PC-9 (cell line): ENCODE results near the gene KRT33B. TPM values are rescaled to one million over a fixed set of nuclear protein-coding genes. Genes with fewer than 3 reads are reported as not detected.

Experiments
- BruUV-seq: library from RNA; stranded (reverse); fragments of 400-500 nt; replicated peaks from 2 replicates; lab custom pipeline; 2021; lab: Mats Ljungman, UMichigan
- CTCF ChIA-PET: fragments of 300-600 bp; sonication (Branson Sonifier 250); formaldehyde crosslinking; loops from one replicate; lab custom pipeline; 2022; ENCODE audit warnings: antibody characterized with exemption; lab: Charles Lee
- POLR2A ChIA-PET: fragments of 300-600 bp; sonication (Branson Sonifier 250); formaldehyde crosslinking; loops from one replicate; lab custom pipeline; 2022; ENCODE audit warnings: antibody characterized with exemption; ENCODE audit not compliant: unreplicated experiment; lab: Charles Lee
- DNase-seq, 2 experiments: peaks; one replicate each; pipeline versions ENCODE4 v3.0.0 to v3.0.0-alpha.2; 2015 to 2022; ENCODE audit warnings: mixed read lengths in 1 of 2
- H2AFZ ChIP-seq: fragments of 200-600 bp; sonication (generic); 2 replicates; pipeline ENCODE4 v1.8.1; 2017; ENCODE audit warnings: antibody characterized with exemption
- H3F3A ChIP-seq: fragments of 200-600 bp; sonication (generic); 2 replicates; pipeline ENCODE4 v1.8.1; 2017; ENCODE audit warnings: antibody characterized with exemption, mild to moderate bottlenecking, low read depth; ENCODE audit not compliant: insufficient read depth
- H3K27ac ChIP-seq: fragments of 200-600 bp; sonication (generic); 2 replicates; pipeline ENCODE4 v1.6.1; 2016; ENCODE audit warnings: mixed run types
- H3K27me3 ChIP-seq: fragments of 200-600 bp; sonication (generic); 2 replicates; pipeline ENCODE4 v1.6.1; 2016; ENCODE audit warnings: low read depth, mixed run types; ENCODE audit not compliant: insufficient read depth
- H3K36me3 ChIP-seq: fragments of 200-600 bp; sonication (generic); 2 replicates; pipeline ENCODE4 v1.6.1; 2016; ENCODE audit warnings: low read depth, mixed run types
- H3K4me1 ChIP-seq: fragments of 200-600 bp; sonication (generic); replicated peaks from 2 replicates; pipeline ENCODE4 v1.6.1; 2016; ENCODE audit warnings: mixed run types; ENCODE audit not compliant: insufficient read depth
- H3K4me2 ChIP-seq: fragments of 200-600 bp; sonication (generic); 2 replicates; pipeline ENCODE4 v1.6.1; 2017; ENCODE audit warnings: mixed run types
- H3K4me3 ChIP-seq: fragments of 200-600 bp; sonication (generic); 2 replicates; pipeline ENCODE4 v1.6.1; 2016; ENCODE audit warnings: mixed run types
- H3K79me2 ChIP-seq: fragments of 200-600 bp; sonication (generic); 2 replicates; pipeline ENCODE4 v1.6.1; 2017; ENCODE audit warnings: low read depth, mixed run types
- H3K9me2 ChIP-seq: fragments of 200-600 bp; sonication (generic); 2 replicates; pipeline ENCODE4 v1.8.1; 2017; ENCODE audit warnings: mild to moderate bottlenecking; ENCODE audit not compliant: insufficient read depth
- H3K9me3 ChIP-seq: fragments of 200-600 bp; sonication (generic); 2 replicates; pipeline ENCODE4 v1.8.1; 2016; ENCODE audit warnings: low read depth; ENCODE audit not compliant: insufficient read depth
- H4K20me1 ChIP-seq: fragments of 200-600 bp; sonication (generic); 2 replicates; pipeline ENCODE4 v1.8.1; 2017; ENCODE audit not compliant: insufficient read depth
- EZH2 ChIP-seq: fragments of 200-600 bp; sonication (generic); IDR thresholded peaks from 2 replicates; pipeline ENCODE4 v1.8.0; 2017; ENCODE audit warnings: antibody characterized with exemption, low read depth
- intact Hi-C: fragments of 100-400 bp; cut with micrococcal nuclease; formaldehyde crosslinking; loops from one replicate; pipeline ENCODE4 v1.10.0; 2022; ENCODE audit not compliant: unreplicated experiment
- total RNA-seq: library from RNA; stranded (reverse); gene quantifications from 2 replicates; pipeline ENCODE4 v1.2.3, GENCODE V29; 2021
- TF ChIP-seq, protein P1 (sequence below): fragments of 200-600 bp; sonication (generic); conservative IDR thresholded peaks from 2 replicates; pipeline ENCODE4 v1.6.1; 2017; ENCODE audit warnings: mixed run types, antibody characterized with exemption, mild to moderate bottlenecking, moderate library complexity

KRT33B gene
- total RNA-seq, 1 experiment from 2014 or later: not detected

DNA sequence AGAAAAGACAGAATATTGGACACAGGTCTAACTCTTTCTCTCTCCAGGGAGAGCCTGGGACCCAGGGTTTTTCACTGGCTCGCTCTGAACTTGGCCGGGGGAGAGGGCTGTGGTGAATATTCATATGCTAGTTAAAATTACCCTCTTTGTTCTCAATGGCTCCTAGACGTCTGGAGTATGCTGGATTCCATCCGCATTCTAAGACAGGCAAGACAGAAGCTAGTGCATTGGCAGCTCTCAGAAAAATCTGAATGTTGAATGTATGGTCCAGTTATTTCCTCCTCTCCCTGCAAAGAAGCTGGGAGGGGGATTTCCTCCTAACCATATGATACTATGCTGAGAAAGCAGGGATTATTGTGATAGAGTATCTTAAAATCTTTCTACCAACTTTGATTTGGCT, 18.1 kb upstream of the KRT33B start:
- H3K27ac ChIP-seq: no peak overlapping the region
- H3F3A ChIP-seq: no peaks in the 10 kb centered on the region
- no peaks in the 10 kb centered on the region for H3K27me3 ChIP-seq
- peaks cover 11% of the 10 kb centered on the region for H3K4me1 ChIP-seq
- no peaks in the 10 kb centered on the region for H4K20me1 ChIP-seq
- no peak overlapping the region for H3K4me2 ChIP-seq
- POLR2A ChIA-PET: no interaction called here
- no peaks in the 10 kb centered on the region for H3K79me2 ChIP-seq
- no TSS peak for BruUV-seq
- peaks cover 14% of the 10 kb centered on the region for H3K9me3 ChIP-seq
- H3K36me3 ChIP-seq: no peaks in the 10 kb centered on the region
- H3K9me2 ChIP-seq: no peaks in the 10 kb centered on the region
- intact Hi-C loops: no loop called here
- no peak overlapping the region for H3K4me3 ChIP-seq
- CTCF ChIA-PET: no interaction called here
- TF ChIP-seq, protein P1, sequence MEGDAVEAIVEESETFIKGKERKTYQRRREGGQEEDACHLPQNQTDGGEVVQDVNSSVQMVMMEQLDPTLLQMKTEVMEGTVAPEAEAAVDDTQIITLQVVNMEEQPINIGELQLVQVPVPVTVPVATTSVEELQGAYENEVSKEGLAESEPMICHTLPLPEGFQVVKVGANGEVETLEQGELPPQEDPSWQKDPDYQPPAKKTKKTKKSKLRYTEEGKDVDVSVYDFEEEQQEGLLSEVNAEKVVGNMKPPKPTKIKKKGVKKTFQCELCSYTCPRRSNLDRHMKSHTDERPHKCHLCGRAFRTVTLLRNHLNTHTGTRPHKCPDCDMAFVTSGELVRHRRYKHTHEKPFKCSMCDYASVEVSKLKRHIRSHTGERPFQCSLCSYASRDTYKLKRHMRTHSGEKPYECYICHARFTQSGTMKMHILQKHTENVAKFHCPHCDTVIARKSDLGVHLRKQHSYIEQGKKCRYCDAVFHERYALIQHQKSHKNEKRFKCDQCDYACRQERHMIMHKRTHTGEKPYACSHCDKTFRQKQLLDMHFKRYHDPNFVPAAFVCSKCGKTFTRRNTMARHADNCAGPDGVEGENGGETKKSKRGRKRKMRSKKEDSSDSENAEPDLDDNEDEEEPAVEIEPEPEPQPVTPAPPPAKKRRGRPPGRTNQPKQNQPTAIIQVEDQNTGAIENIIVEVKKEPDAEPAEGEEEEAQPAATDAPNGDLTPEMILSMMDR: no peak
- no peak for TF ChIP-seq EZH2
- H2AFZ ChIP-seq: no peak overlapping the region
- DNase-seq: no peak

DNA sequence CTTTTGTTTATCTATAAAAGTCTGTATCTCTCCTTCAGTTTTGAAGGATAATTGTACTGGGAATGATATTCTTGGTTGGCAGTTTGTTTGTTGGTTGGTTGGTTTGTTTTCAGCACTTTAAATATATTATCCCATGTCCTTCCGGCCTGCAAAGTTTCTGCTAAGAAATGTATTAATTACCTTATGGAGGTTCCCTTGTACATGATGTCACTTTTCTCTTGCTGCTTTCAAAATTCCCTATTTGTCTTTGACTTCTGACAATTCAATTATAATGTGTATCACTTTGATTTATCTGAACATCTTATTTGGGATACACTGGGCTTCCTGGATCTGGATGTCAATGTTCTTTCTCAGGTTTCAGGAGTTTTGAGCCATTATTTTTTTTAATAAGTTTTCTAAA, 16.6 kb upstream of the KRT33B start:
- Histone ChIP-seq H3K9me3 (peaks cover 14% of the 10 kb centered on the region), H3K36me3 (no peaks in the 10 kb centered on the region), H3F3A (no peaks in the 10 kb centered on the region), H3K27ac (no peak overlapping the region), H3K79me2 (no peaks in the 10 kb centered on the region), H3K27me3 (no peaks in the 10 kb centered on the region), H3K4me1 (peaks cover 3% of the 10 kb centered on the region; the same call in 1 of the 2 replicates), H4K20me1 (no peaks in the 10 kb centered on the region), H3K9me2 (no peaks in the 10 kb centered on the region), H2AFZ (no peak overlapping the region), H3K4me3 (no peak overlapping the region), H3K4me2 (no peak overlapping the region)
- BruUV-seq: no TSS peak
- intact Hi-C loops: no loop called here
- ChIA-PET POLR2A (no interaction called here), CTCF (no interaction called here)
- DNase-seq: no peak
- TF ChIP-seq EZH2: no peak
- TF ChIP-seq, protein P1: no peak

DNA sequence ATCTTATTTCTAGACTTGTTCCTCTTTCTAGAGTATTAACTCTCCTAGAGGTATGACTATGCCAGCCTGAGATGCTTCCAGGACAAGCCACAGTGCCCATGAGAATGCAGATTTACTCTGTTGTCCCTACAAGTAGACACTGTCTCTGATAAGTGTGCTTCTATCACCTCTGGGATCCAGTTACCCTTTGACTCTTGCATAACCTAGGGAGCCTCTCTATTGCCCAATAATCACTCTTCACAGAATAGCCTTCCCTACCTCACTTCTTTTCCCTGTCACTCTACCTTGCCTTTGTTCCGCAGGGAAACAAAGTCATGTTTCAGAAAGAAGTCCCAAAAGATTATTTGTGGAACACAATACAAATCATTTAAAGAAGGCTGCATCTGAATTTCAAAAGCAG, 14.1 kb upstream of the KRT33B start:
- no peak overlapping the region for H3K27ac ChIP-seq
- POLR2A ChIA-PET: no interaction called here

More for the DNA sequence above, 14.1 kb upstream of the KRT33B start:
- no peaks in the 10 kb centered on the region for H3K36me3 ChIP-seq
- H3K9me3 ChIP-seq: peaks cover 14% of the 10 kb centered on the region
- no peaks in the 10 kb centered on the region for H3K9me2 ChIP-seq
- DNase-seq: no peak
- TF ChIP-seq EZH2: no peak
- TF ChIP-seq, protein P1: no peak
- CTCF ChIA-PET: no interaction called here
- no TSS peak for BruUV-seq
- intact Hi-C loops: no loop called here
- no peaks in the 10 kb centered on the region for H4K20me1 ChIP-seq
- no peak overlapping the region for H3K4me3 ChIP-seq
- H3K4me2 ChIP-seq: no peak overlapping the region
- no peaks in the 10 kb centered on the region for H3K27me3 ChIP-seq
- H3F3A ChIP-seq: no peaks in the 10 kb centered on the region; the same call in 1 of the 2 replicates
- H3K79me2 ChIP-seq: no peaks in the 10 kb centered on the region
- no peak overlapping the region for H2AFZ ChIP-seq
- peaks cover 19% of the 10 kb centered on the region for H3K4me1 ChIP-seq
